Heart left ventricle (tissue), 13 donors: ENCODE measurements around the gene ABHD17C.

Experiments
- CTCF ChIP-seq, 12 donors: fragments of 200-600 bp; sonication (generic) in 4 of 12; IDR thresholded peaks; one replicate each; pipeline versions ENCODE4 v1.5.0 to v1.8.0; 2018 to 2022; ENCODE audit warnings: antibody characterized with exemption in 12 of 12, mild to moderate bottlenecking in 5 of 12
- POLR2A ChIP-seq, 2 donors: fragments of 450-650 bp; IDR thresholded peaks; one replicate each; pipeline ENCODE4 v1.6.1; 2017; ENCODE audit warnings: antibody characterized with exemption in 2 of 2, mild to moderate bottlenecking in 2 of 2, moderate library complexity in 2 of 2
- donor health status: ischemic (EF 13 %, LVEDD 7.1; RV severe dilation, severe dysfunction).
- donor health status: DM: no; HTN: yes; CAD: no.
- donor health status: DM: no; HTN: no; CAD: no.
- donor health status: ischemic (EF 25% LVEDD 6.9; RV normal size, moderate dysfunction).
- donor health status: ischemic (EF 25% LVEDD 5.7; RV mildly dilated, moderate dysfunction).
- donor health status: ischemic (EF 35%, LVEDD 5.7; RV mildly dilated, moderate dysfunction).
- donor health status: nonischemic (EF 11% LVEDD 7.7; RV severe dilation, severe dysfunction).
- donor health status: DM: yes; HTN: yes; CAD: no.
- donor health status: PGD.
- donor health status: ischemic (EF 29% LVEDD 5.4; RV normal size, mild dysfunction).
- donor health status: nonischemic (EF 23%, LVEDD 6.1; RV moderate dilation, normal function).

- no peak for TF ChIP-seq CTCF (IDR thresholded peaks at IDR 0.05)
- TF ChIP-seq POLR2A (IDR thresholded peaks at IDR 0.05): no peak
Measured at GRCh38 chr15:80662757-80663553, 32.2 kb upstream of the ABHD17C start.
